Activated CD4-positive, alpha-beta T cell treated with anti-CD3 and anti-CD28 coated beads for 36 hours (primary cell): Measurements from ENCODE around the gene TFRC. TPM values are rescaled to one million over a fixed set of nuclear protein-coding genes. Genes with fewer than 3 reads are reported as not detected.
"Not testable (repeated sequence)": the region's sequence is repeated elsewhere in the genome, so short reads cannot be mapped to it uniquely, and the experiment has no call there.

Source experiments
- ATAC-seq: fragments of 200-7000 bp; cut with Tn5 transposase; one replicate; pipeline ENCODE4 v1.10.0; 2021; ENCODE audit warnings: mild to moderate bottlenecking, moderate library complexity
- CTCF ChIA-PET: fragments of 350-600 bp; sonication (Branson Sonifier 250); formaldehyde crosslinking; loops from one replicate; lab custom pipeline; 2021; ENCODE audit warnings: antibody characterized with exemption; lab: Charles Lee
- POLR2A ChIA-PET: fragments of 350-600 bp; sonication (Branson Sonifier 250); formaldehyde crosslinking; loops from one replicate; lab custom pipeline; 2021; ENCODE audit warnings: antibody characterized with exemption, inconsistent platforms; lab: Charles Lee
- DNase-seq: peaks from one replicate; pipeline ENCODE4 v3.0.0-alpha.2; 2020
- H3K27ac Mint-ChIP-seq: one replicate; pipeline ENCODE4 v1.8.0; 2021; ENCODE audit warnings: mixed read lengths
- H3K27me3 Mint-ChIP-seq: one replicate; pipeline ENCODE4 v1.8.0; 2021; ENCODE audit warnings: mixed read lengths
- H3K36me3 Mint-ChIP-seq: one replicate; pipeline ENCODE4 v1.8.0; 2021; ENCODE audit warnings: low read depth, mixed read lengths
- H3K4me1 Mint-ChIP-seq: one replicate; pipeline ENCODE4 v1.8.0; 2021; ENCODE audit warnings: mixed read lengths
- H3K4me3 Mint-ChIP-seq: one replicate; pipeline ENCODE4 v1.8.0; 2021; ENCODE audit warnings: mild to moderate bottlenecking, moderate library complexity, mixed read lengths
- H3K9me3 Mint-ChIP-seq: one replicate; pipeline ENCODE4 v1.8.0; 2021; ENCODE audit warnings: low read depth, mixed read lengths
- intact Hi-C, 2 experiments: fragments of 100-400 bp; cut with DNase I in 1 of 2; cut with micrococcal nuclease in 1 of 2; formaldehyde crosslinking; loops; one replicate each; pipeline versions ENCODE4 v1.14.2 to v1.15.1; 2022 to 2024; cut with DNase I, micrococcal nuclease
- total RNA-seq, 2 experiments: library from RNA; stranded (reverse); gene quantifications; one replicate each; pipeline ENCODE4 v1.2.3, GENCODE V29; 2021

Gene TFRC
- total RNA-seq, 2 experiments from 2014 or later: 373 to 520 TPM

GRCh38 chr3:196111939-196112386 lies 30.1 kb upstream of the TFRC start:
- H3K27me3 Mint-ChIP-seq: no peaks in the 10 kb centered on the region
- H3K27ac Mint-ChIP-seq: peak overlapping the region; percentile 85
- ChIA-PET POLR2A (interaction anchor here (0.7 to 1.2 kb wide), 3 partner anchors 32 to 925 kb away, joined by 3 to 4 read pairs (median 3); no protein-coding TSS in a partner anchor), CTCF (interaction anchor here (0.6 to 1.3 kb wide), 7 partner anchors 10 to 85 kb away, joined by 3 to 5 read pairs (median 4); no protein-coding TSS in a partner anchor)
- DNase-seq (peak; percentile 52), ATAC-seq (peak; percentile 91)
- peak overlapping the region; percentile 50 for H3K4me3 Mint-ChIP-seq
- peaks cover 20% of the 10 kb centered on the region for H3K4me1 Mint-ChIP-seq
- intact Hi-C loops: loop anchor here (1.0 to 5.0 kb wide), 3 partner anchors 30 to 70 kb away; partner anchors contain the start of gene TFRC (in 1 of the 2)
- H3K36me3 Mint-ChIP-seq: no peaks in the 10 kb centered on the region
- no peaks in the 10 kb centered on the region for H3K9me3 Mint-ChIP-seq

DNA sequence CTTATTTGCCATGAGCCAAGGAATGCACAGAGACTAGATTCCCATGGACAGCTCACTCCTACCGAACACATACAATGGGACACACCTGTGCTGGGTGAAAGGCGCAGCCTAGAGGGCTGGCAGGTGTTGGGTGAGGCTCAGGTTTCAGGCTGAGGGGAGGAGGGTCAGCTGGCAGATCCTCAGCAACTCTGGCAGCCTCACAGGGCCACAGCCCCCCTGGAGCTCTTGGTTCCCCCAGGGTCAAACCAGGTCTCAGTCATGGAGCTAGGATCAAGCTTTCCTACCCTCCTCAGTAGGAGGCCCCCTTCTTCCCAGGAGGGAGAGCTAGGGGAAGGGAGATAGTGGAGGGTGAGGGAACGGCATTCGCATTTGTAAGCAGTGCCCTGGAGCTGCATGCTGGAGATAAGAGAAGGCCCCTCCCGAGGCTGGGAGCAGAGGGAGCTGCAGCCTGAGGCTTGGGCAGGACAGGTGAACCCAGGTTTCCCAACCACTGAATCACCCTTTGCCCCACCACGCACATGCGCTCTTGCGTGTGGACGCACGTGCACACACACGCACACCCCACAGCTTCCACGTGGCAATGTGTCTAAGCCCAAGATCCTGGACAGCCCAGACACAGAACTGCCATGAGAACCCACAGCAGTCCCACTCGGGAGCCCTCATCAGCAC lies 26.3 kb upstream of the TFRC start:
- no peaks in the 10 kb centered on the region for H3K27me3 Mint-ChIP-seq
- H3K4me3 Mint-ChIP-seq: no peak overlapping the region
- intact Hi-C loops: no loop called here
- H3K27ac Mint-ChIP-seq: no peak overlapping the region
- no peak for ATAC-seq
- DNase-seq: no peak
- peaks cover 20% of the 10 kb centered on the region for H3K4me1 Mint-ChIP-seq
- H3K9me3 Mint-ChIP-seq: no peaks in the 10 kb centered on the region
- CTCF ChIA-PET: no interaction called here
- POLR2A ChIA-PET: no interaction called here
- no peaks in the 10 kb centered on the region for H3K36me3 Mint-ChIP-seq

GRCh38 chr3:196104707-196105106 lies 22.8 kb upstream of the TFRC start:
- H3K27me3 Mint-ChIP-seq, H3K4me1 Mint-ChIP-seq, intact Hi-C loops, H3K36me3 Mint-ChIP-seq, H3K27ac Mint-ChIP-seq, DNase-seq, H3K9me3 Mint-ChIP-seq, H3K4me3 Mint-ChIP-seq, ATAC-seq, POLR2A ChIA-PET: not testable (repeated sequence)
- CTCF ChIA-PET: interaction anchor here (1.2 kb wide), 1 partner anchor 31 kb away, joined by 3 read pairs; no protein-coding TSS in a partner anchor

DNA sequence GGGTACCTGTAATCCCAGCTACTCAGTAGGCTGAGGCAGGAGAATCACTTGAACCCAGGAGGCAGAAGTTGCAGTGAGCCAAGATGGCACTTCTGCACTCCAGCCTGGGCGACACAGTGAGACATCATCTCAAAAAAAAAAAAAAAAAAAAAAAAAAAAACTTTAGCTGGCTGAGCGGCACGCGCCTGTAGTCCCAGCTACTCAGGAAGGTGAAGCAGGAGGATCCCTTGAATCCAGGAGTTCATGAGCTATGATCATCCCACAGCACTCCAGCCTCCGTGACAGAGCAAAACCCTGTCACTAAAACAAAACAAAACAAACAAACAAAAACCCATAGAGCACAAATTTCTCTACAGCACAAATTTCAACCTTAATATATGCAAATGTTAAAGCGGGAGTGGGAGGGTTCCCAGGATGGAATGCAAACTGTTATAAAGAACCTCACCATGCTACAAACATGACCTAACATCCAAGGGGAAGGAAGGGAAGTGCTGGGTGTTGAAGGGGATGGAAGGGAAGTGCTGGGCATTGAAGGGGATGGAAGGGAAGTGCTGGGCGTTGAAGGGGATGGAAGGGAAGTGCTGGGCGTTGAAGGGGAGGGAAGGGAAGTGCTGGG lies 16.6 kb upstream of the TFRC start:
- POLR2A ChIA-PET, H3K27ac Mint-ChIP-seq, H3K4me3 Mint-ChIP-seq, H3K27me3 Mint-ChIP-seq, H3K36me3 Mint-ChIP-seq, H3K9me3 Mint-ChIP-seq, DNase-seq, ATAC-seq, CTCF ChIA-PET, intact Hi-C loops: not testable (repeated sequence)
- peaks cover 20% of the 10 kb centered on the region for H3K4me1 Mint-ChIP-seq

- ChIA-PET CTCF (interaction anchor here (0.6 to 1.0 kb wide), 2 partner anchors 25 to 246 kb away, joined by 3 read pairs; no protein-coding TSS in a partner anchor), POLR2A (no interaction called here)
- DNase-seq (peak; percentile 48), ATAC-seq (peak; percentile 81)
- Mint-ChIP-seq H3K27me3 (no peaks in the 10 kb centered on the region), H3K9me3 (no peaks in the 10 kb centered on the region), H3K4me3 (no peak overlapping the region), H3K4me1 (peaks cover 20% of the 10 kb centered on the region), H3K27ac (no peak overlapping the region), H3K36me3 (no peaks in the 10 kb centered on the region)
- intact Hi-C loops: no loop called here
Measured at GRCh38 chr3:196097373-196098154, 15.7 kb upstream of the TFRC start.

DNA sequence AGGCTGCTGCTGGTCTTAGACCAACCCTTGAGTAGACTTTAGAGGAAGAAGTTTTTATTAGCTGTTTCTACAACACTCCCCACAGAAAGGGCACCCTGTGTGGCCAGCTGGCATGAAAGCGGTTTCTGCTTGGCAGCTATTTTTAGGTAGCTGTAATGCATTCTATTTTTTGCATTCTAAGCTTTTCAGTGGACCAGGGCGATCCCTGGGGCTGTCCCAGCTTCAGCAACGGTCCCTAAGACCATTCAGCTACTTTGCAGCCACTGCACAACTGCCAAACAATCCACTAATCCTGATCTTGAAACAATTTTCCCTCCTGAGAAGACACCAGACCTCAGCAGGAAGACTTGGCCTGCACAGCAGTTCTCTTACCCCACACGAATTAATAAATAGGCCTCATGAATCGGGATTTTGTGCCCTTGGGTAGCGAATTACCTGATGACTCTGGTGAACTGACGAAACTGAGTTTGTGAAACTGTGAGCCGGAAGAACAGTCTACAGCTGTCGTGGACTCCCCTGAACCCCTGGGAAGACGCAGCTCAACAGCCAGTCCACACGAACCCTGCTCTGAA lies 14.6 kb upstream of the TFRC start:
- Mint-ChIP-seq H3K9me3 (no peaks in the 10 kb centered on the region), H3K27ac (no peak overlapping the region), H3K4me3 (no peak overlapping the region), H3K36me3 (no peaks in the 10 kb centered on the region), H3K4me1 (peaks cover 20% of the 10 kb centered on the region), H3K27me3 (no peaks in the 10 kb centered on the region)
- no peak for ATAC-seq
- DNase-seq: no peak
- intact Hi-C loops: no loop called here
- POLR2A ChIA-PET: no interaction called here
- CTCF ChIA-PET: interaction anchor here (0.6 to 1.5 kb wide), 3 partner anchors 23 to 78 kb away, joined by 3 to 4 read pairs (median 3); no protein-coding TSS in a partner anchor

GRCh38 chr3:196093317-196094111 lies 11.6 kb upstream of the TFRC start:
- POLR2A ChIA-PET: no interaction called here

GRCh38 chr3:196087906-196088305 lies 6.0 kb upstream of the TFRC start:
- ChIA-PET POLR2A (no interaction called here), CTCF (no interaction called here)
- Mint-ChIP-seq H3K27me3 (no peaks in the 10 kb centered on the region), H3K9me3 (no peaks in the 10 kb centered on the region), H3K4me1 (peaks cover 1% of the 10 kb centered on the region), H3K27ac (no peak overlapping the region), H3K36me3 (no peaks in the 10 kb centered on the region), H3K4me3 (no peak overlapping the region)
- intact Hi-C loops: no loop called here
- ATAC-seq: no peak
- DNase-seq: no peak

More at GRCh38 chr3:196093317-196094111, 11.6 kb upstream of the TFRC start:
- no peaks in the 10 kb centered on the region for H3K36me3 Mint-ChIP-seq
- peaks cover 11% of the 10 kb centered on the region for H3K4me1 Mint-ChIP-seq
- intact Hi-C loops: no loop called here
- no peaks in the 10 kb centered on the region for H3K27me3 Mint-ChIP-seq
- DNase-seq (no peak), ATAC-seq (no peak)
- no peaks in the 10 kb centered on the region for H3K9me3 Mint-ChIP-seq
- no peak overlapping the region for H3K27ac Mint-ChIP-seq
- CTCF ChIA-PET: interaction anchor here (0.6 to 1.4 kb wide), 3 partner anchors 15 to 103 kb away, joined by 3 to 4 read pairs (median 4); no protein-coding TSS in a partner anchor
- H3K4me3 Mint-ChIP-seq: no peak overlapping the region

DNA sequence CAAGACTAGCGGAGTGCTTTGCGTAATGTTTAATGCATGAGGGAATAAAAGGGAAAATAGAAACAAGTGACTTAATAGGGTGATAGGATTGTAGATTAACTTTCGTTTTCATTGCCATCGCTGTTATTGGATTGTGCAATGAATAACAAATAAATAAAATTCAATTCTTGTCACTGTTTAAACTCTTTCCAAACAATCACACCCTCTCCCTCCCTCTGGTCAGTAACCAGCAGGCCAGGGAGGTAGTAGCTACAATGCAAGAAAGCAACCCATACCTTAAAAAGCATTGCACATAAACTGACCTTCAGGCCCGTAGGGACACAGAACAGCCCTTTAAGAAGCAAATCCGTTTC lies 705 bp upstream of the TFRC start:
- H3K36me3 Mint-ChIP-seq: peaks cover 28% of the 10 kb centered on the region
- H3K27ac Mint-ChIP-seq: peak overlapping the region; percentile 78
- H3K4me1 Mint-ChIP-seq: peaks cover 28% of the 10 kb centered on the region
- POLR2A ChIA-PET: interaction anchor here (0.7 kb wide), 1 partner anchor 122 kb away, joined by 3 read pairs; no protein-coding TSS in a partner anchor
- intact Hi-C loops: loop anchor here (1.0 to 5.0 kb wide), 7 partner anchors 30 to 421 kb away; partner anchors contain the start of genes DYNLT2B (in 1 of the 2), RNF168 (in 1 of the 2), TNK2 (in 1 of the 2) and UBXN7 (in 1 of the 2)
- peak overlapping the region; percentile 95 for H3K4me3 Mint-ChIP-seq
- H3K9me3 Mint-ChIP-seq: no peaks in the 10 kb centered on the region
- H3K27me3 Mint-ChIP-seq: no peaks in the 10 kb centered on the region
- CTCF ChIA-PET: interaction anchor here (0.6 to 1.0 kb wide), 2 partner anchors 9 to 32 kb away, joined by 4 read pairs; no protein-coding TSS in a partner anchor
- ATAC-seq (no peak), DNase-seq (no peak)
